GM23248 (cell line): Measurements from ENCODE around the gene ZSCAN22. TPM values are rescaled to one million over a fixed set of nuclear protein-coding genes. Genes with fewer than 3 reads are reported as not detected.
A peak's percentile ranks its signal among the peaks of the same experiment; 100 is the strongest.

Experiments
- DNase-seq: peaks from one replicate; pipeline ENCODE4 v3.0.0-alpha.2; 2015
- H2AFZ ChIP-seq: fragments of 200-600 bp; sonication (generic); 2 replicates; pipeline ENCODE4 v1.6.1; 2016; ENCODE audit warnings: antibody characterized with exemption
- H3F3A ChIP-seq: fragments of 200-600 bp; sonication (generic); 2 replicates; pipeline ENCODE4 v1.6.1; 2016; ENCODE audit warnings: mild to moderate bottlenecking, antibody characterized with exemption, mixed run types; ENCODE audit not compliant: insufficient read depth
- H3K27ac ChIP-seq: fragments of 200-600 bp; sonication (generic); 2 replicates; pipeline ENCODE4 v1.5.1; 2016; ENCODE audit warnings: mild to moderate bottlenecking
- H3K27me3 ChIP-seq: fragments of 200-600 bp; sonication (generic); replicated peaks from 2 replicates; pipeline ENCODE4 v1.6.1; 2016; ENCODE audit warnings: mild to moderate bottlenecking; ENCODE audit not compliant: insufficient read depth
- H3K36me3 ChIP-seq: fragments of 200-600 bp; sonication (generic); 2 replicates; pipeline ENCODE4 v1.6.1; 2016; ENCODE audit warnings: low read depth, mild to moderate bottlenecking
- H3K4me1 ChIP-seq: fragments of 200-600 bp; sonication (generic); 2 replicates; pipeline ENCODE4 v1.6.1; 2016; ENCODE audit warnings: mild to moderate bottlenecking; ENCODE audit not compliant: insufficient read depth
- H3K4me2 ChIP-seq: fragments of 200-600 bp; sonication (generic); one replicate; pipeline ENCODE4 v1.6.1; 2016; ENCODE audit warnings: mild to moderate bottlenecking; ENCODE audit not compliant: unreplicated experiment
- H3K4me3 ChIP-seq: fragments of 200-600 bp; sonication (generic); 2 replicates; pipeline ENCODE4 v1.5.1; 2016; ENCODE audit warnings: mild to moderate bottlenecking
- H3K79me2 ChIP-seq: fragments of 200-600 bp; sonication (generic); 2 replicates; pipeline ENCODE4 v1.6.1; 2016; ENCODE audit warnings: mild to moderate bottlenecking; ENCODE audit not compliant: insufficient read depth
- H3K9ac ChIP-seq: fragments of 200-600 bp; sonication (generic); 2 replicates; pipeline ENCODE4 v1.6.1; 2016; ENCODE audit warnings: mild to moderate bottlenecking
- H3K9me2 ChIP-seq: fragments of 200-600 bp; sonication (generic); 2 replicates; pipeline ENCODE4 v1.6.1; 2016; ENCODE audit warnings: mixed run types, mild to moderate bottlenecking, moderate library complexity; ENCODE audit not compliant: insufficient read depth
- H3K9me3 ChIP-seq: fragments of 200-600 bp; sonication (generic); one replicate; pipeline ENCODE4 v1.6.1; 2017; ENCODE audit warnings: low read depth
- H4K20me1 ChIP-seq: fragments of 200-600 bp; sonication (generic); 2 replicates; pipeline ENCODE4 v1.6.0; 2016; ENCODE audit not compliant: insufficient read depth
- EZH2 ChIP-seq: fragments of 200-600 bp; sonication (generic); IDR thresholded peaks from 2 replicates; pipeline ENCODE4 v1.6.1; 2018; ENCODE audit warnings: antibody characterized with exemption, mild to moderate bottlenecking; ENCODE audit not compliant: insufficient read depth, poor library complexity, severe bottlenecking
- EZH2phosphoT487 ChIP-seq: fragments of 200-600 bp; sonication (generic); IDR thresholded peaks from 2 replicates; pipeline ENCODE4 v1.6.1; 2018; ENCODE audit warnings: antibody characterized with exemption, moderate library complexity, mild to moderate bottlenecking, low read depth; ENCODE audit not compliant: insufficient read depth
- WGBS, 2 experiments: methylation state at CpG; one replicate each; pipeline ENCODE4 v1.1.6; 2015 to 2017; ENCODE audit warnings: low lambda C conversion rate in 2 of 2, low coverage in 1 of 2; ENCODE audit errors: missing lambda C conversion rate in 2 of 2; 5-methylcytosine and 5-hydroxymethylcytosine counted together
- in situ Hi-C: fragments of 300-500 bp; cut with MboI; formaldehyde crosslinking; loops from 2 replicates; pipeline ENCODE4 v1.15.0; 2020
- polyA plus RNA-seq: library from polyadenylated mRNA; unstranded; fragments of >200 nt; fragmentation: Nextera tagmentation; extraction: Ambion mirVana; gene quantifications from 2 replicates; pipeline ENCODE4 v1.2.1, GENCODE V29; 2016
- total RNA-seq: library from RNA; depleted of rRNA; stranded (reverse); fragments of >200 nt; shearing (Covaris generic); gene quantifications from 2 replicates; pipeline ENCODE4 v1.2.3, GENCODE V29; 2014

Gene ZSCAN22
- total and polyA plus RNA-seq, 2 experiments from 2014 or later, result 1.5 to 1.8 TPM

DNA sequence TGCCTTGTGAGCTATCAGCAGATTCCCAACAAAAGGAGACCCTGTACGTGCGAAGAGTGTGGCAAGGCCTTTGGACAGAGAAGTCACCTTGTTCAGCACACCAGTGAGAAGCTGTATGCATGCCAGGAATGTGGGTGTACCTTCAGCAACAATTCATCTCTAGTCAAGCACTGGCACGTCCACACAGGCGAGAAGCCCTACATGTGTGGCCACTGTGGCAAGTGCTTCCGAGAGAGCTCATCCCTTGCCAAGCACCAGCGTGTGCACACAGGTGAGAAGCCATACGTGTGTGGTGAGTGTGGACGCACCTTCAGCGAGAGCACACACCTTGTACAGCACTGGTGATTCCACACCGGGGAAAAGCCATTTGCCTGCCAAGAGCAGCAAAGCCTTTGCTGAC lies 7.6 kb upstream of the ZSCAN22 start:
- TF ChIP-seq EZH2 (no peak), EZH2phosphoT487 (no peak)
- H3K36me3 ChIP-seq, result 0 out of 2 replicates have a peak, but pooled peaks cover 5% of the 10 kb centered on the region
- no peaks in the 10 kb centered on the region for H3K9me2 ChIP-seq
- no peak overlapping the region for H3K27ac ChIP-seq
- DNase-seq, result no peak
- H3K27me3 ChIP-seq, result no peaks in the 10 kb centered on the region
- in situ Hi-C loops, result no loop called here
- no peaks in the 10 kb centered on the region for H4K20me1 ChIP-seq
- no peak overlapping the region for H3K4me2 ChIP-seq
- H3F3A ChIP-seq, result peaks cover 13% of the 10 kb centered on the region; the same call in 1 of the 2 replicates
- no peaks in the 10 kb centered on the region for H3K9me3 ChIP-seq
- no peaks in the 10 kb centered on the region for H3K4me1 ChIP-seq
- no peak overlapping the region for H3K9ac ChIP-seq
- WGBS, 2 experiments, result 73% methylated on average over 10 of the region's 10 CpGs
- H3K79me2 ChIP-seq, result peaks cover 6% of the 10 kb centered on the region
- H2AFZ ChIP-seq, result no peak overlapping the region
- no peak overlapping the region for H3K4me3 ChIP-seq

DNA sequence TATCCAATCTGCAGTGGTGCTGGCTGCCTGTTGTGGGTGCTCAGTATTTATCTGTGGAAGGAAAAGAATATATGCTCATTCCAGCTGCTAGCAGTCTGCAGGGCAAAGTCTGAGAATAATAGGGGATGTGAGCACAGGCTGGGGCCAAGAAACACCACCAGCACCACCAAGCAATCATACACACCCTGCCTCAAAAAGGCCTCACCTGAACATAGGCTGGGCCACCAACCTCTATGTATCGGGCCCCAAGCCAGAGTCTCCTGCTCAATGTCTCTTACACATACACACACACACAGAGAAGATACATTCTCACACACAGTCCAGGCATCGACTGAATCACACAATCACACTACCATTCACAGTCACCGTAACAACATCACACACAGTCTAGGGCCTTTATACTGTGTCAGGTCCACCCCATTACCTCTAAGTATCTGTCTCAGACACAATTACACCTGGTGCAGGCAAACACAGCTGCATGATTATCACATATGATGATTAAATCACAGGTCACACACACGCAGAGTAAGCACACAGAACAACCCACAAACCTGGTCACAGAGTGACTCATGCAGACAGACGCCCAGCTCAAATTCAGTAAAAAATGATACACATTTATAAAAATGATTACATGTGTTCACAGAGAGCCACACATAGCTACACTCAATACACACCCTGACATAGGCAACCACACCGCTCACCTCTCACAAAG lies 1.3 kb upstream of the ZSCAN22 start:
- 69 to 71% methylated on average over 6 of the region's 6 CpGs for WGBS, 2 experiments
- H3K9me2 ChIP-seq, result no peaks in the 10 kb centered on the region
- peaks cover 11% of the 10 kb centered on the region; the same call in 1 of the 2 replicates for H3F3A ChIP-seq
- H3K4me1 ChIP-seq, result peaks cover 15% of the 10 kb centered on the region
- in situ Hi-C loops, result no loop called here
- 0 out of 2 replicates have a peak, but pooled peaks cover 3% of the 10 kb centered on the region for H3K36me3 ChIP-seq
- H3K9me3 ChIP-seq, result no peaks in the 10 kb centered on the region
- peak overlapping the region; percentile 87 for H3K27ac ChIP-seq
- peak overlapping the region; percentile 93 for H3K9ac ChIP-seq
- peak overlapping the region; percentile 99 for H3K4me3 ChIP-seq
- no peaks in the 10 kb centered on the region for H4K20me1 ChIP-seq
- H3K4me2 ChIP-seq, result peak overlapping the region; percentile 90
- peak overlapping the region; percentile 97; the same call in 1 of the 2 replicates for H2AFZ ChIP-seq
- peaks cover 55% of the 10 kb centered on the region for H3K79me2 ChIP-seq
- no peaks in the 10 kb centered on the region for H3K27me3 ChIP-seq
- TF ChIP-seq EZH2phosphoT487 (no peak), EZH2 (no peak)
- DNase-seq, result peak; percentile 65

DNA sequence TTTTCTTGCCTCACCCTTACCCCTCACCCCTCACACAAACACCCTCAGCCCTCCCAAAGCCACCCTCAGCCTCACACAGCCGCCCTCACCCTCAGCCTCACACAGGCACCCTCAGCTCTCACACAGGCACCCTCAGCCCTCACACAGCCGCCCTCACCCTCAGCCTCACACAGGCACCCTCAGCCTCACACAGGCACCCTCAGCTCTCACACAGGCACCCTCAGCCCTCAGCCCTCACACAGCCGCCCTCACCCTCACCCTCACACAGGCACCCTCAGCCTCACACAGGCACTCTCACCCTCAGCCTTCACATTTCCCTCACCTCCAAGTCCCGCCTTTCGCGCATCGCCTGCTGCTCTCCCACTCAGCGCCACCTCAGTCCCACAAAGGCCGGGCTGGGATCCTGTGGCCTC lies 287 bp upstream of the ZSCAN22 start:
- Histone ChIP-seq H3K4me1 (peaks cover 19% of the 10 kb centered on the region), H3K27ac (peak overlapping the region; percentile 87; the same call in 1 of the 2 replicates), H3K79me2 (peaks cover 55% of the 10 kb centered on the region), H3F3A (peaks cover 15% of the 10 kb centered on the region), H4K20me1 (no peaks in the 10 kb centered on the region), H3K27me3 (no peaks in the 10 kb centered on the region), H2AFZ (peak overlapping the region; percentile 97), H3K9me3 (no peaks in the 10 kb centered on the region), H3K9me2 (no peaks in the 10 kb centered on the region), H3K4me3 (peak overlapping the region; percentile 99), H3K36me3 (0 out of 2 replicates have a peak, but pooled peaks cover 3% of the 10 kb centered on the region), H3K4me2 (peak overlapping the region; percentile 90), H3K9ac (peak overlapping the region; percentile 93)
- in situ Hi-C loops, result no loop called here
- WGBS, 2 experiments, result 2% methylated on average over 7 to 9 of the region's 9 CpGs
- DNase-seq, result no peak
- TF ChIP-seq EZH2 (no peak), EZH2phosphoT487 (no peak)

DNA sequence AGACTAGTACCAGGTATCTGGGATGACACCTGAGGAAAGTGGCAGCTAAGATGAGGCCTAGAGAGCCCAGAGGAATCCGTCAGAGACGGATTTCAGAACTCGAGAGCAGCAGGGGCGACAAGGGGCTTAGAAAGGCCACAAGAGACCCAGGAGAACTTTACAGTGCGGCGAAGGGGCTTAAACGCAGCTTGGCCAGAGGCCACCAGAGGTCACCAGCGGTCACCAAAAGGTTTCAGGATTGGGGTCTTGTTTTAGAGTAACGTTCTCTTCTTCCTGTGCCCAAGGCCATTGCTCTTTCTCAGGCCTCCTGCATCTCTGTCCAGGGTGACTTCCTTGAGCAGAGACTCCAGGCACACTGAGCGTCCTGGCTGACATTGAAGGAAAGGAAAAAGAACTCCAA lies 2.2 kb downstream of the ZSCAN22 start:
- H3F3A ChIP-seq, result peaks cover 15% of the 10 kb centered on the region
- H4K20me1 ChIP-seq, result no peaks in the 10 kb centered on the region
- no peak overlapping the region for H3K4me3 ChIP-seq
- no peak for TF ChIP-seq EZH2phosphoT487
- TF ChIP-seq EZH2, result no peak
- WGBS, 2 experiments, result 56% methylated on average over 10 of the region's 10 CpGs
- in situ Hi-C loops, result no loop called here
- no peaks in the 10 kb centered on the region for H3K9me2 ChIP-seq
- no peak for DNase-seq
- H3K27ac ChIP-seq, result no peak overlapping the region
- no peaks in the 10 kb centered on the region for H3K36me3 ChIP-seq
- no peaks in the 10 kb centered on the region for H3K9me3 ChIP-seq
- H3K27me3 ChIP-seq, result no peaks in the 10 kb centered on the region
- peaks cover 19% of the 10 kb centered on the region for H3K4me1 ChIP-seq
- no peak overlapping the region for H3K4me2 ChIP-seq
- no peak overlapping the region for H3K9ac ChIP-seq
- peaks cover 64% of the 10 kb centered on the region for H3K79me2 ChIP-seq
- H2AFZ ChIP-seq, result no peak overlapping the region
